Left ventricle myocardium inferior (tissue), 1 donor: ENCODE measurements around the gene ARRB1. TPM values are rescaled to one million over a fixed set of nuclear protein-coding genes. Genes with fewer than 3 reads are reported as not detected.

ENCODE experiments used
- DNase-seq: peaks from one replicate; pipeline ENCODE4 v3.0.0-alpha.2; 2020
- H3K27ac ChIP-seq: fragments of 200-600 bp; replicated peaks from 2 replicates; pipeline ENCODE4 v1.8.0; 2021
- H3K27me3 ChIP-seq: fragments of 200-600 bp; 2 replicates; pipeline ENCODE4 v1.8.0; 2021; ENCODE audit warnings: low read depth
- H3K36me3 ChIP-seq: fragments of 200-600 bp; 2 replicates; pipeline ENCODE4 v1.8.0; 2021
- H3K4me1 ChIP-seq: fragments of 200-600 bp; 2 replicates; pipeline ENCODE4 v1.8.0; 2021
- H3K4me3 ChIP-seq: fragments of 200-600 bp; 2 replicates; pipeline ENCODE4 v1.8.0; 2021; ENCODE audit warnings: mild to moderate bottlenecking, moderate library complexity
- H3K9me3 ChIP-seq: fragments of 200-600 bp; replicated peaks from 2 replicates; pipeline ENCODE4 v1.8.0; 2021
- intact Hi-C: fragments of 100-400 bp; cut with micrococcal nuclease; formaldehyde crosslinking; loops from one replicate; pipeline ENCODE4 v1.11.0; 2022
- total RNA-seq: library from RNA; stranded (reverse); fragmentation: NEBNext Ultra II Directional; extraction: Animal tissue kit (Norgen Biotek cat#: 25700); gene quantifications from one replicate; pipeline ENCODE4 v1.2.1, GENCODE V29; 2021
- TF ChIP-seq, protein P1 (sequence below): fragments of 200-600 bp; IDR thresholded peaks from 2 replicates; pipeline ENCODE4 v1.8.0; 2021; ENCODE audit warnings: antibody characterized with exemption, mild to moderate bottlenecking, borderline replicate concordance
- donor health status: DM: no; HTN: yes; CAD: no; lungs with severe emphysema.

The ARRB1 gene
- total RNA-seq, 1 donor from 2014 or later, result 25.9 TPM

DNA sequence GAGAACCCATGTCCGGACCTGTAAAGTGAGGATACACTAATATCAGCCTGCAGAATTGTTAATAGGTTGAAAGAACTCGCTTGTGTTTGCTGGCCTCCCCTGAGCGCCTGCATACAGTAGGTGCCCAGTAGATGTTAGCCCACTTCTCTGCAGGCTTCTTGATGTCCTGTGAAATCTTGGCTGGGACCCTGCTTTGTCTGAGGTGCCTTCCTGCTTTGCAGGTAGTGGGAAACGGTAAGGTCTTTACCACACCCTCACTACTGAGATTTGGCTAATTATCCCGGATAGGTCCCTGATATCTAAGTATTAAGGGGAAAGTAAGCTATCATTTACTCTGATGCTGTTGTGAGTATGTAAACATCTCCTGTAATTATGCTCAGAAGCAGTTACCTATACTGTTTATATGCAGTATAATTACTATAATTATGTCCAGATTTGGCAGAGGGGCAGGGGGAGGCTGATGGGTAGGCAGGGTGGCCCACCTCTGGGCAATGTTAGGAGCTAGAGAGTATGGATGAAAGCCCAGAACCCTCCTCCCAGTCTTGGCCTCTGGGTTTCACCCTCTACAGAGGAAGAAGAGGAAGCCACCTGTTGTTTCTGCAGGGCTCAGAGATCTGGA, 1.2 kb upstream of the ARRB1 start:
- H3K9me3 ChIP-seq, result no peaks in the 10 kb centered on the region
- intact Hi-C loops, result no loop called here
- TF ChIP-seq, protein P1, sequence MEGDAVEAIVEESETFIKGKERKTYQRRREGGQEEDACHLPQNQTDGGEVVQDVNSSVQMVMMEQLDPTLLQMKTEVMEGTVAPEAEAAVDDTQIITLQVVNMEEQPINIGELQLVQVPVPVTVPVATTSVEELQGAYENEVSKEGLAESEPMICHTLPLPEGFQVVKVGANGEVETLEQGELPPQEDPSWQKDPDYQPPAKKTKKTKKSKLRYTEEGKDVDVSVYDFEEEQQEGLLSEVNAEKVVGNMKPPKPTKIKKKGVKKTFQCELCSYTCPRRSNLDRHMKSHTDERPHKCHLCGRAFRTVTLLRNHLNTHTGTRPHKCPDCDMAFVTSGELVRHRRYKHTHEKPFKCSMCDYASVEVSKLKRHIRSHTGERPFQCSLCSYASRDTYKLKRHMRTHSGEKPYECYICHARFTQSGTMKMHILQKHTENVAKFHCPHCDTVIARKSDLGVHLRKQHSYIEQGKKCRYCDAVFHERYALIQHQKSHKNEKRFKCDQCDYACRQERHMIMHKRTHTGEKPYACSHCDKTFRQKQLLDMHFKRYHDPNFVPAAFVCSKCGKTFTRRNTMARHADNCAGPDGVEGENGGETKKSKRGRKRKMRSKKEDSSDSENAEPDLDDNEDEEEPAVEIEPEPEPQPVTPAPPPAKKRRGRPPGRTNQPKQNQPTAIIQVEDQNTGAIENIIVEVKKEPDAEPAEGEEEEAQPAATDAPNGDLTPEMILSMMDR, result no peak
- no peaks in the 10 kb centered on the region for H3K27me3 ChIP-seq
- H3K36me3 ChIP-seq, result no peaks in the 10 kb centered on the region
- H3K27ac ChIP-seq, result peak overlapping the region; percentile 94
- no peak for DNase-seq
- peaks cover 47% of the 10 kb centered on the region for H3K4me1 ChIP-seq
- H3K4me3 ChIP-seq, result peak overlapping the region; percentile 88

DNA sequence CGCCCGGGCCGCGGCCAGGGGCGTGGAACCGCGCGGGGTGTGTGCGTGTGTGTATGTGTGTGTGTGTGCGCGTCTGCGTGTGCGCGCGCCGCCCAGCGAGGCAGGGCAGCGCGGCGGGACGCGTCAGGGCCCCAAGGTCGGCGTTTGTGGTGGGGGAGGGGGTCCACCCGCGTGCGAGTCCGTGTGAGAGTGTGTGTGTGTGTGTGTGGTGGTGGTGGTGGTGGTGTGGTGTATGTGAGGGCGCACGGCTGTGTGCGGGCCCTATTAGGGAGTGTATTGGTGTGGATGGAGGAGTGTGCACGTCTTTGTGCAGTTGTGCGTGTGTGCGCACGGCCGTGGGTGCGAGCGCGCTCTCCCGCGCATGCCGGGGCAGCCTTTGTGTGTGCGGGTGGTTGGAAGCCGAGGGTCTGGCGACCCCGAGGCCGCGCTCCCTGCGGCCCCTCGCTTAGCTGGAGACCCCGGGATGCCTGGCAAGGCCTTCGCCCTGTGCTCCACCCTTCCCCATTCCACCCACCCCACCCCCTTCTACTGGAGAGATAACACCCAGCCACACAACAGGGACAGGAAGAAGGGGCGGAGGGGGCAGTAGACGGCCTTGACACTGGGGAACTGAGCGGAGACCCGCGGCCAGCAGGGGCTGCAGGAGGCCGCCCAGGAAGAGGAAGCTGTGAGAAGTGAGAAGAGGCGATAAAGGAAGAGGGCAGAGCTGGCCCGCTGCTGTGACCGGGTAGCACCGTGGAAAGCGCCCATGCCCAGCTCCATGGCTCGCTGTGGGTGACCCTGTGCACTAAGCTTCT, 528 bp upstream of the ARRB1 start:
- intact Hi-C loops, result no loop called here
- peak overlapping the region; percentile 88 for H3K4me3 ChIP-seq
- peaks cover 55% of the 10 kb centered on the region for H3K4me1 ChIP-seq
- peak; percentile 77 for DNase-seq
- H3K9me3 ChIP-seq, result no peaks in the 10 kb centered on the region
- no peaks in the 10 kb centered on the region for H3K36me3 ChIP-seq
- no peaks in the 10 kb centered on the region for H3K27me3 ChIP-seq
- H3K27ac ChIP-seq, result peak overlapping the region; percentile 94
- TF ChIP-seq, protein P1, result peak; percentile 36

DNA sequence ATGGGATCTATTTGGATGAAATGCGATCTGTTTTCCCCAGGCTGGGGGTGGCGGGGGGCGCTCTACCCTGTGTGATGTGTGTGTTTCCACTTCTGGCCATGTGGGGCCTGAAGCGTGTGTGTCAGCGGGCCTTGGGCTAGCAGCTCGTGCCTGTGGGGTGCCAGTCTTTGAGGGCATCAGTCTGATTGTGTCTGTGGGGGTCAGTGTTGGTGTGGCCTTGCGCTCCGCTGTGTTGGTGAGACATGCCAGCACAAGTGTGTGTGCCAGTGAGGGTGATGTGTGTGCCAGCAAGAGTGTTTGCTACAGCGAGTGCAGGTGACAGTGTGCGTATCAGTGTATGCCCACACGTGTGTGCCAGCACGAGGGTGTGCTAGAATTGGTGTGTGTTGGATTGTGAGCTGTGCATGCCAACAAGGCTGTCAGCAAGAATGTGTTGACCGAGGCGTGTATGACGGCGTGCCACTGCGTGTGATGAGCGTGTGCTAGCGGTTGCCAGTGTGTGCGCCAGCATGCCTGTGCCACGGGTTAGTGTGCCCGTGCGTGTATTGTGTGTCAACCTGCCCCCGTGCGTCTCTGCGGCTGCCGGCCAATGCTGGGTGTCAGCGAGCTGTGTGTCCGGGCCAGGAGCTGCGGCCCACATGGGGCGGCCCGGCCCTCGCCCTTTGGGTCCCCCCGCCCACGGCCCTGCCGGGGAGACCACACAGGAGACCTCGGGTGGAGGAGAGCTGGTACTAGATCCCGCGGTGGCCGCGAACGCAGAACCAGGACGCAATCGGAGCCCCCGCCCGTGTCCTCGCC, 519 bp downstream of the ARRB1 start:
- Histone ChIP-seq H3K4me1 (peaks cover 65% of the 10 kb centered on the region), H3K4me3 (peak overlapping the region; percentile 88), H3K27me3 (no peaks in the 10 kb centered on the region), H3K27ac (peak overlapping the region; percentile 94), H3K36me3 (no peaks in the 10 kb centered on the region), H3K9me3 (no peaks in the 10 kb centered on the region)
- intact Hi-C loops, result no loop called here
- TF ChIP-seq, protein P1, result no peak
- peak; percentile 59 for DNase-seq

DNA sequence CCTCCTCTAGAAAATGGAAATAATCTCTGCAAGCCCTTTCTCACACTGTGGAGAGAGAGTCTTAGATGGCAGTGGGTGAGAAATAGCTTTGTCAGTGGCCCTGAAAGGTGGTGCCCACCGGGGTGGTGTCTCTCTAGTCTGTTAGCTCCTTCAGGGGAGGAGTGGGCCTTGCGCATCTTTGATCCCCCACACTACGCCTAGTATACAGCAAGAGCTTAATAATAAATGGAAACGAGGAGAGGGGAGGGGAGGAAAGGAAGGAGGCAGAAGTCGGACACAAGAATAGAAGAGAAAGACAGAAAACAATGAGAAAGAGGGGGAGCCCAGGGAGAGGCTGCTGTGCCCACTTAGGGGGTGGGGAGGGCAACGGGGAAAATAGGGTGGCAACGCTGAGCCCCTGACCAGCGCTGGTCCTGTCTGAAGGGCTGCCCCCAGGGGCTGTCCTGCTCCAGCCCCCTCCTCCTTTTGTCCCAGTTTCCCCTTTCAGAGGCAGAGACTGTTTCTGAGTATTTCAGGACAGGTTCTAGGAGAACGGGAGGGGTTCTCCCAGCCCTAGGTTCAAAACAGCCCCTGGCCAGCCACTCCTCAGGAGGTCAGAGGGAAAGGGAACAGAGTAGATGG, 1.2 kb downstream of the ARRB1 start:
- peaks cover 72% of the 10 kb centered on the region for H3K4me1 ChIP-seq
- intact Hi-C loops, result no loop called here
- no peaks in the 10 kb centered on the region for H3K27me3 ChIP-seq
- H3K4me3 ChIP-seq, result peak overlapping the region; percentile 88
- DNase-seq, result no peak
- H3K36me3 ChIP-seq, result no peaks in the 10 kb centered on the region
- no peaks in the 10 kb centered on the region for H3K9me3 ChIP-seq
- TF ChIP-seq, protein P1, result no peak
- H3K27ac ChIP-seq, result peak overlapping the region; percentile 94

DNA sequence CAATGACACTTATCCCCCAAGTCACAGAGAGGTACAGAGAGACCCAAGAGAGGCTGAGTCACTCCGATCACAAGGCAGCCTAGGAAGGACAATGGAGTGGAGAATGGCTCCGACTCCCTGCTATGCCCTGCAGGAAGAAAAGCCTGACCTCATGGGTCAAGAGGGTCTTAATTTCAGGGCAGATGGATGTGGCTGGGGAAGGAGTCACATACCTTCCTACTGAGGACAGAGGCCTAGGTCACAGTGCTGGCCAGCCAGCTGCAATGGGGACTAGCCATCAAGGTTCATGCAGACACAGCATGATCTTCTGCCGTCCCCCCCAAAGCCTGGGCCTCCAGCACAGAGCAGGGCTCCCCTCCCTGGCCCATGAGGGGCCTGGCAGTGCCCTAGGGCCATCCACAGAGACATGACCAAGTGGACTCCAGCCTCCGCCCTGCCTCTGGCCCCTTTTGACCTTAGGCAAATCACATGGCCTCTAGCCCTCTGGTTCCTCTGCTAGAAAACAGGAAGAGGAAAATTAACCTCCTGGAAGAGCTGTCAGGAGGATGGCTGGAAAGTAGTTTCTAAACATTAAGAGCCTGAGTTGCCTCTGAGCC, 1.8 kb downstream of the ARRB1 start:
- peaks cover 78% of the 10 kb centered on the region for H3K4me1 ChIP-seq
- intact Hi-C loops, result no loop called here

More for the DNA sequence above, 1.8 kb downstream of the ARRB1 start:
- TF ChIP-seq, protein P1, result no peak
- Histone ChIP-seq H3K36me3 (no peaks in the 10 kb centered on the region), H3K27ac (peak overlapping the region; percentile 94), H3K4me3 (peak overlapping the region; percentile 88), H3K9me3 (no peaks in the 10 kb centered on the region), H3K27me3 (no peaks in the 10 kb centered on the region)
- DNase-seq, result no peak
